Hepatocyte (in vitro differentiated cells): Measurements from ENCODE around the gene ACBD3. TPM values are rescaled to one million over a fixed set of nuclear protein-coding genes. Genes with fewer than 3 reads are reported as not detected.
"Not testable (repeated sequence)": the region's sequence is repeated elsewhere in the genome, so short reads cannot be mapped to it uniquely, and the experiment has no call there.

Experiments used
- DNase-seq: peaks from one replicate; pipeline ENCODE4 v3.0.0-alpha.2; 2016; ENCODE audit warnings: low spot score
- H2AFZ ChIP-seq: fragments of 200-600 bp; sonication (generic); 2 replicates; pipeline ENCODE4 v1.6.0; 2016; ENCODE audit warnings: antibody characterized with exemption, mild to moderate bottlenecking
- H3K27ac ChIP-seq: fragments of 200-600 bp; sonication (generic); 2 replicates; pipeline ENCODE4 v1.5.1; 2016; ENCODE audit warnings: mild to moderate bottlenecking
- H3K27me3 ChIP-seq: fragments of 200-600 bp; sonication (generic); 2 replicates; pipeline ENCODE4 v1.6.1; 2016
- H3K36me3 ChIP-seq: fragments of 200-600 bp; sonication (generic); replicated peaks from 2 replicates; pipeline ENCODE4 v1.5.1; 2016; ENCODE audit warnings: low read depth; ENCODE audit not compliant: insufficient read depth
- H3K4me1 ChIP-seq: fragments of 200-600 bp; sonication (generic); 2 replicates; pipeline ENCODE4 v1.5.1; 2016; ENCODE audit warnings: mild to moderate bottlenecking, moderate library complexity; ENCODE audit not compliant: insufficient read depth
- H3K4me2 ChIP-seq: fragments of 200-600 bp; sonication (generic); 2 replicates; pipeline ENCODE4 v1.6.0; 2016
- H3K4me3 ChIP-seq: fragments of 200-600 bp; sonication (generic); 2 replicates; pipeline ENCODE4 v1.5.1; 2016; ENCODE audit warnings: mild to moderate bottlenecking
- H3K79me2 ChIP-seq: fragments of 200-600 bp; sonication (generic); 2 replicates; pipeline ENCODE4 v1.6.0; 2017; ENCODE audit warnings: mild to moderate bottlenecking
- H3K9me2 ChIP-seq: fragments of 200-600 bp; sonication (generic); replicated peaks from 2 replicates; pipeline ENCODE4 v1.6.0; 2017; ENCODE audit warnings: mild to moderate bottlenecking; ENCODE audit not compliant: insufficient read depth
- H3K9me3 ChIP-seq: fragments of 200-600 bp; sonication (generic); 2 replicates; pipeline ENCODE4 v1.5.1; 2016; ENCODE audit warnings: low read depth, mild to moderate bottlenecking
- H4K20me1 ChIP-seq: fragments of 200-600 bp; sonication (generic); 2 replicates; pipeline ENCODE4 v1.6.0; 2016; ENCODE audit warnings: mild to moderate bottlenecking; ENCODE audit not compliant: insufficient read depth, poor library complexity, severe bottlenecking
- CTCF ChIP-seq: fragments of 200-600 bp; sonication (generic); IDR thresholded peaks from 2 replicates; pipeline ENCODE4 v1.5.1; 2016; ENCODE audit warnings: antibody characterized with exemption, mild to moderate bottlenecking; ENCODE audit not compliant: poor library complexity
- EZH2 ChIP-seq: fragments of 200-600 bp; sonication (generic); IDR thresholded peaks from 2 replicates; pipeline ENCODE4 v1.6.1; 2016; ENCODE audit warnings: antibody characterized with exemption, mild to moderate bottlenecking, borderline replicate concordance
- EZH2phosphoT487 ChIP-seq: fragments of 200-600 bp; sonication (generic); IDR thresholded peaks from one replicate; pipeline ENCODE4 v1.6.1; 2018; ENCODE audit warnings: antibody characterized with exemption, mild to moderate bottlenecking, low read depth, moderate library complexity; ENCODE audit not compliant: unreplicated experiment, severe bottlenecking
- WGBS: methylation state at CpG from one replicate; pipeline ENCODE4 v1.1.6; 2016; ENCODE audit warnings: low lambda C conversion rate; ENCODE audit errors: missing lambda C conversion rate; 5-methylcytosine and 5-hydroxymethylcytosine counted together
- polyA plus RNA-seq: library from polyadenylated mRNA; unstranded; fragments of >200 nt; fragmentation: Nextera tagmentation; extraction: Ambion mirVana; gene quantifications from 2 replicates; pipeline ENCODE4 v1.2.1, GENCODE V29; 2016
- total RNA-seq: library from RNA; depleted of rRNA; stranded (reverse); fragments of >200 nt; gene quantifications from 2 replicates; pipeline ENCODE4 v1.2.3, GENCODE V29; 2014

The ACBD3 gene
- total and polyA plus RNA-seq, 2 experiments from 2014 or later = 50.8 to 60.3 TPM

GRCh38 chr1:226207048-226207447 is 20.5 kb upstream of the ACBD3 start:
- no peaks in the 10 kb centered on the region for H3K36me3 ChIP-seq
- no peak for DNase-seq
- 97% methylated on average over 5 of the region's 5 CpGs for WGBS
- H2AFZ ChIP-seq = no peak overlapping the region
- H3K9me3 ChIP-seq = no peaks in the 10 kb centered on the region
- no peaks in the 10 kb centered on the region for H3K4me1 ChIP-seq
- TF ChIP-seq CTCF (no peak), EZH2 (no peak), EZH2phosphoT487 (no peak)
- H3K4me3 ChIP-seq = no peak overlapping the region
- H4K20me1 ChIP-seq = no peaks in the 10 kb centered on the region
- H3K27me3 ChIP-seq = no peaks in the 10 kb centered on the region
- H3K4me2 ChIP-seq = no peak overlapping the region
- no peaks in the 10 kb centered on the region for H3K9me2 ChIP-seq
- no peaks in the 10 kb centered on the region for H3K79me2 ChIP-seq
- H3K27ac ChIP-seq = no peak overlapping the region

GRCh38 chr1:226204198-226204597 is 17.7 kb upstream of the ACBD3 start:
- H3K27me3 ChIP-seq = no peaks in the 10 kb centered on the region
- H3K4me1 ChIP-seq = no peaks in the 10 kb centered on the region
- no peak overlapping the region for H3K4me2 ChIP-seq
- no peak overlapping the region for H2AFZ ChIP-seq
- H3K9me2 ChIP-seq = no peaks in the 10 kb centered on the region
- no peaks in the 10 kb centered on the region for H3K9me3 ChIP-seq
- DNase-seq = no peak
- H3K27ac ChIP-seq = no peak overlapping the region
- TF ChIP-seq EZH2 = no peak
- TF ChIP-seq EZH2phosphoT487 = no peak
- no peak for TF ChIP-seq CTCF
- H4K20me1 ChIP-seq = no peaks in the 10 kb centered on the region
- H3K36me3 ChIP-seq = no peaks in the 10 kb centered on the region
- H3K79me2 ChIP-seq = no peaks in the 10 kb centered on the region
- no peak overlapping the region for H3K4me3 ChIP-seq

GRCh38 chr1:226203655-226204054 is 17.1 kb upstream of the ACBD3 start:
- H3K36me3 ChIP-seq = no peaks in the 10 kb centered on the region
- H4K20me1 ChIP-seq = no peaks in the 10 kb centered on the region
- no peak overlapping the region for H3K27ac ChIP-seq
- no peaks in the 10 kb centered on the region for H3K27me3 ChIP-seq
- no peaks in the 10 kb centered on the region for H3K79me2 ChIP-seq
- DNase-seq = no peak
- H3K4me1 ChIP-seq = no peaks in the 10 kb centered on the region
- WGBS = 79% methylated on average over 4 of the region's 4 CpGs
- H3K4me2 ChIP-seq = no peak overlapping the region
- TF ChIP-seq CTCF = no peak
- TF ChIP-seq EZH2 = no peak
- no peak for TF ChIP-seq EZH2phosphoT487
- H3K4me3 ChIP-seq = no peak overlapping the region
- no peaks in the 10 kb centered on the region for H3K9me2 ChIP-seq
- H3K9me3 ChIP-seq = no peaks in the 10 kb centered on the region
- no peak overlapping the region for H2AFZ ChIP-seq

GRCh38 chr1:226203240-226203639 is 16.7 kb upstream of the ACBD3 start:
- Histone ChIP-seq H3K27me3 (no peaks in the 10 kb centered on the region), H3K4me3 (no peak overlapping the region), H2AFZ (no peak overlapping the region), H4K20me1 (no peaks in the 10 kb centered on the region), H3K9me2 (no peaks in the 10 kb centered on the region), H3K4me2 (no peak overlapping the region), H3K36me3 (no peaks in the 10 kb centered on the region), H3K79me2 (no peaks in the 10 kb centered on the region), H3K9me3 (no peaks in the 10 kb centered on the region), H3K4me1 (no peaks in the 10 kb centered on the region), H3K27ac (no peak overlapping the region)
- no peak for DNase-seq
- WGBS = 87% methylated on average over 1 of the region's 1 CpG
- TF ChIP-seq CTCF (no peak), EZH2phosphoT487 (no peak), EZH2 (no peak)

GRCh38 chr1:226202666-226203065 is 16.1 kb upstream of the ACBD3 start:
- H4K20me1 ChIP-seq, H3K79me2 ChIP-seq, H3K9me3 ChIP-seq, H3K36me3 ChIP-seq, H3K9me2 ChIP-seq, H3K27ac ChIP-seq, H2AFZ ChIP-seq, DNase-seq, H3K27me3 ChIP-seq, H3K4me2 ChIP-seq, H3K4me1 ChIP-seq, H3K4me3 ChIP-seq: not testable (repeated sequence)
- WGBS = 93% methylated on average over 6 of the region's 6 CpGs
